Stimulated activated naive CD8-positive, alpha-beta T cell treated with anti-CD3 and anti-CD28 coated beads, Interleukin-15, amount 100 ng/mL, for 72 hours (primary cell): ENCODE data around the gene CHD1L.

ENCODE experiments used
- ATAC-seq: fragments of 150-1000 bp; cut with Tn5 transposase; 2 replicates; pipeline ENCODE4 v1.10.0; 2021; ENCODE audit warnings: mild to moderate bottlenecking, moderate library complexity
- DNase-seq, 2 donors: peaks; one replicate each; pipeline ENCODE4 v3.0.0; 2021 to 2022
- H3K27ac Mint-ChIP-seq, 2 donors: one replicate each; pipeline ENCODE4 v1.8.0; 2022; ENCODE audit warnings: mild to moderate bottlenecking in 2 of 2, mixed read lengths in 2 of 2, moderate library complexity in 2 of 2
- H3K27me3 Mint-ChIP-seq: one replicate; pipeline ENCODE4 v1.8.0; 2022; ENCODE audit warnings: mixed read lengths
- H3K4me1 Mint-ChIP-seq: one replicate; pipeline ENCODE4 v1.8.0; 2022; ENCODE audit warnings: mild to moderate bottlenecking, mixed read lengths
- H3K4me3 Mint-ChIP-seq, 2 donors: one replicate each; pipeline ENCODE4 v1.8.0; 2022; ENCODE audit warnings: mild to moderate bottlenecking in 2 of 2, mixed read lengths in 2 of 2, moderate library complexity in 1 of 2
- H3K9me3 Mint-ChIP-seq, 2 donors: one replicate each; pipeline ENCODE4 v1.8.0; 2022; ENCODE audit warnings: mixed read lengths in 2 of 2

The CHD1L gene

GRCh38 chr1:147243228-147243685, 773 bp downstream of the CHD1L start:
- Mint-ChIP-seq H3K9me3 (no peaks in the 10 kb centered on the region), H3K4me3 (peak overlapping the region; percentile 69 to 93), H3K27ac (peak overlapping the region; percentile 68 to 89), H3K27me3 (peaks cover 14% of the 10 kb centered on the region), H3K4me1 (peaks cover 48% of the 10 kb centered on the region)
- ATAC-seq (peak; percentile 14), DNase-seq (no peak)

GRCh38 chr1:147243841-147244240, 1.4 kb downstream of the CHD1L start:
- peak overlapping the region; percentile 21 to 28 for H3K27ac Mint-ChIP-seq
- H3K27me3 Mint-ChIP-seq: peaks cover 8% of the 10 kb centered on the region
- H3K4me3 Mint-ChIP-seq: peak overlapping the region; percentile 69 to 93
- no peak for DNase-seq
- no peaks in the 10 kb centered on the region for H3K9me3 Mint-ChIP-seq
- no peak for ATAC-seq
- peaks cover 48% of the 10 kb centered on the region for H3K4me1 Mint-ChIP-seq

- ATAC-seq (no peak), DNase-seq (no peak)
- Mint-ChIP-seq H3K9me3 (no peaks in the 10 kb centered on the region), H3K27me3 (no peaks in the 10 kb centered on the region), H3K27ac (no peak overlapping the region), H3K4me3 (peak overlapping the region; percentile 58 to 62), H3K4me1 (peaks cover 55% of the 10 kb centered on the region)
Observed at GRCh38 chr1:147245129-147245528, 2.6 kb downstream of the CHD1L start.

- DNase-seq (no peak), ATAC-seq (peak; percentile 1)
- H3K4me3 Mint-ChIP-seq: peak overlapping the region; percentile 36 to 58
- H3K27ac Mint-ChIP-seq: peak overlapping the region in 1 of 2 donors; percentile 82
- peaks cover 59% of the 10 kb centered on the region for H3K4me1 Mint-ChIP-seq
- H3K27me3 Mint-ChIP-seq: no peaks in the 10 kb centered on the region
- no peaks in the 10 kb centered on the region for H3K9me3 Mint-ChIP-seq
Observed at GRCh38 chr1:147245586-147246021, 3.1 kb downstream of the CHD1L start.

- Mint-ChIP-seq H3K4me1 (peaks cover 59% of the 10 kb centered on the region), H3K4me3 (peak overlapping the region; percentile 36 to 56), H3K27ac (peak overlapping the region in 1 of 2 donors; percentile 82)
Observed at GRCh38 chr1:147246044-147246690, 3.7 kb downstream of the CHD1L start.

GRCh38 chr1:147246910-147247655, 4.6 kb downstream of the CHD1L start:
- no peaks in the 10 kb centered on the region for H3K9me3 Mint-ChIP-seq
- no peaks in the 10 kb centered on the region for H3K27me3 Mint-ChIP-seq
- H3K4me3 Mint-ChIP-seq: peak overlapping the region; percentile 24 to 45
- peaks cover 56% of the 10 kb centered on the region for H3K4me1 Mint-ChIP-seq
- H3K27ac Mint-ChIP-seq: peak overlapping the region; percentile 23 to 88
- DNase-seq (no peak), ATAC-seq (no peak)

More at GRCh38 chr1:147246044-147246690, 3.7 kb downstream of the CHD1L start:
- Mint-ChIP-seq H3K27me3 (no peaks in the 10 kb centered on the region), H3K9me3 (no peaks in the 10 kb centered on the region)
- ATAC-seq (no peak), DNase-seq (no peak)

- peak overlapping the region; percentile 9 to 39 for H3K4me3 Mint-ChIP-seq
- H3K27me3 Mint-ChIP-seq: no peaks in the 10 kb centered on the region
- H3K9me3 Mint-ChIP-seq: no peaks in the 10 kb centered on the region
- no peak overlapping the region for H3K27ac Mint-ChIP-seq
- ATAC-seq: no peak
- no peak for DNase-seq
- peaks cover 57% of the 10 kb centered on the region for H3K4me1 Mint-ChIP-seq
Observed at GRCh38 chr1:147247656-147248238, 5.3 kb downstream of the CHD1L start.

- H3K4me3 Mint-ChIP-seq: no peak overlapping the region
- H3K27ac Mint-ChIP-seq: peak overlapping the region in 1 of 2 donors; percentile 84
- H3K4me1 Mint-ChIP-seq: peaks cover 21% of the 10 kb centered on the region
- DNase-seq (no peak), ATAC-seq (no peak)
- H3K27me3 Mint-ChIP-seq: no peaks in the 10 kb centered on the region
- H3K9me3 Mint-ChIP-seq: no peaks in the 10 kb centered on the region
Observed at GRCh38 chr1:147252540-147252939, 10.1 kb downstream of the CHD1L start.

- no peak for ATAC-seq
- no peak overlapping the region for H3K27ac Mint-ChIP-seq
- H3K9me3 Mint-ChIP-seq: no peaks in the 10 kb centered on the region
- no peak overlapping the region for H3K4me3 Mint-ChIP-seq
- H3K27me3 Mint-ChIP-seq: no peaks in the 10 kb centered on the region
- no peak for DNase-seq
- no peaks in the 10 kb centered on the region for H3K4me1 Mint-ChIP-seq
Observed at GRCh38 chr1:147260956-147261355, 18.5 kb downstream of the CHD1L start.

GRCh38 chr1:147264158-147264768, 21.8 kb downstream of the CHD1L start:
- H3K4me1 Mint-ChIP-seq: no peaks in the 10 kb centered on the region
- H3K27ac Mint-ChIP-seq: no peak overlapping the region

GRCh38 chr1:147266381-147266780, 23.9 kb downstream of the CHD1L start:
- no peak overlapping the region for H3K4me3 Mint-ChIP-seq
- no peaks in the 10 kb centered on the region for H3K4me1 Mint-ChIP-seq
- H3K27me3 Mint-ChIP-seq: no peaks in the 10 kb centered on the region
- no peaks in the 10 kb centered on the region for H3K9me3 Mint-ChIP-seq
- H3K27ac Mint-ChIP-seq: peak overlapping the region in 1 of 2 donors; percentile 36
- no peak for ATAC-seq
- no peak for DNase-seq

More at GRCh38 chr1:147264158-147264768, 21.8 kb downstream of the CHD1L start:
- DNase-seq: no peak
- H3K9me3 Mint-ChIP-seq: no peaks in the 10 kb centered on the region
- H3K27me3 Mint-ChIP-seq: no peaks in the 10 kb centered on the region
- no peak overlapping the region for H3K4me3 Mint-ChIP-seq
- no peak for ATAC-seq

GRCh38 chr1:147267711-147268110, 25.2 kb downstream of the CHD1L start:
- Mint-ChIP-seq H3K4me1 (no peaks in the 10 kb centered on the region), H3K4me3 (no peak overlapping the region), H3K27ac (no peak overlapping the region), H3K9me3 (no peaks in the 10 kb centered on the region), H3K27me3 (no peaks in the 10 kb centered on the region)
- DNase-seq: no peak
- ATAC-seq: no peak

- H3K27me3 Mint-ChIP-seq: no peaks in the 10 kb centered on the region
- ATAC-seq (no peak), DNase-seq (no peak)
- no peaks in the 10 kb centered on the region for H3K4me1 Mint-ChIP-seq
- H3K27ac Mint-ChIP-seq: no peak overlapping the region
- H3K9me3 Mint-ChIP-seq: no peaks in the 10 kb centered on the region
- no peak overlapping the region for H3K4me3 Mint-ChIP-seq
Observed at GRCh38 chr1:147270721-147271120, 28.2 kb downstream of the CHD1L start.

GRCh38 chr1:147272042-147272441, 29.6 kb downstream of the CHD1L start:
- no peaks in the 10 kb centered on the region for H3K4me1 Mint-ChIP-seq
- H3K27me3 Mint-ChIP-seq: no peaks in the 10 kb centered on the region
- H3K9me3 Mint-ChIP-seq: no peaks in the 10 kb centered on the region
- ATAC-seq (no peak), DNase-seq (no peak)
- H3K4me3 Mint-ChIP-seq: no peak overlapping the region
- H3K27ac Mint-ChIP-seq: no peak overlapping the region

GRCh38 chr1:147273409-147274336, 31.2 kb downstream of the CHD1L start:
- no peaks in the 10 kb centered on the region for H3K4me1 Mint-ChIP-seq
- DNase-seq: peak in 1 of 2 donors; percentile 14
- H3K27me3 Mint-ChIP-seq: no peaks in the 10 kb centered on the region
- no peak overlapping the region for H3K4me3 Mint-ChIP-seq
- H3K27ac Mint-ChIP-seq: no peak overlapping the region
- ATAC-seq: no peak
- no peaks in the 10 kb centered on the region for H3K9me3 Mint-ChIP-seq
